HG03558 (cell line): Measurements from ENCODE around the gene NFKBIE.

Experiments
- ATAC-seq: cut with Tn5 transposase; IDR thresholded peaks from one replicate; pipeline ENCODE4 v1.9.1; 2021; ENCODE audit warnings: moderate number of reproducible peaks; ENCODE audit not compliant: unreplicated experiment; ENCODE audit errors: extremely low read depth

NFKBIE gene

GRCh38 chr6:44260451-44261297 is 4.7 kb downstream of the NFKBIE start:
- ATAC-seq: no peak

DNA sequence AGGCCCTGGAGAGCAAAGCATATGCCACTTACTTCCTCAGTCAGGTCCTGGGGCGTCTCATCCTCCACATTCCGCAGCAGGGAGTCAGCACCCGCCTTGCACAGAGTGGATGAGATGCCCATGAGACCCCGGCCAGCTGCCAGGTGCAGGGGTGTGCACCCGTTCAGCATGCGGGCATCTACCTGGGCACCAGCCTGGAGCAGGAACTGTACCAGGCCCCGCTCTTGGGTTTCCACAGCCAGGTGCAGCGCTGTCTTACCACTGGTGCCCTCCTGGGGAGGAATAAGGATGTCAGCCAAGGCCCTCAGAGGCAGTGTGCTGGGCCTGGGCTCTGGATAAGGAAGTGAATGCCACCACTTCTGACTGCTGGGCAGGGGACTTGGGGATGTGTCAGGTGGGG is 5.3 kb downstream of the NFKBIE start:
- no peak for ATAC-seq

DNA sequence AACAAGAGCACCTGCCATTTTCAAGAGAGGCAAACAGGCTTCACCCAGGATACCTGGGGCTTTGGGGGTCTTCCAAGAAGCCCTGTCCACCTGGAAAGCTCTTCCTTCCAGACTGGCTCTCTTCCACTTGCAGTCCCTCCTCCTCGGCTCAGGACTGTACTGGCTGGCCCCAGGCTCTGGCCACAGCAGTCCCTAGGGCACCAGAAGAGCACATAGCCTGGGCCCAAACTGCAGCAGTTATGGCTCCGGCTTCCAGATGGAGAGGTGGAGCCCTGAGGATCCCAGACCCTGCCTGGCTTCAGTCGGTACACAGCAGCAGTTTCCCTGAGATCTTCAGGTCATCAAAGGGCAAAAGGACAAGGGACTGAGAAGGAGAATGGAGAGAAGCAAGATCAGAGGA is 6.4 kb downstream of the NFKBIE start:
- no peak for ATAC-seq

DNA sequence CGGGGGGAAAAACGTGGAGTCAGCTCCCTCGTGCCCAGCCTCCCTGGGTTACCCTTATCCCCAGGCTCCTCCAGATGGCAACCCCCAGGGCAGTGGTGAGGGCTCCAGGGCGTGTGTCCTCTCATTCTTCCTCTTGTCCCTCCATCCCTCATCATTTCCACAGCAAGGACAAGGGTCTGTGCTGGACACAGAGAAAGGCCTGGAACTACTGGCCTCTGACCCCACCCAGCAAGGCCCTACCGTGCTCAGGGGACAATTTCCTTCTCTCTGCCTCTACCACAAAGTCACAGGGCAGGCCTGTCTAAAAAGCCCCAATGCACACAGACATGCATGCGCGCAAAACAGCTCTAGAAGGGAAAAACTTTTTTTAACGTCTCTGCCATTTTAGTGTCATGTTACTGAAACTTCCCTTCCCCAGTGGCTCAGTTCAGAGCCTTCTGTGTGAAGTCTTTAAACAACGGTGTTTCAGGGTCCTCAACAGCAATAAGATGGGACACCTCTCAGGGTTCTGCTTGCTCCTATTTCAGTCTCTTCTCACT is 7.0 kb downstream of the NFKBIE start:
- no peak for ATAC-seq

GRCh38 chr6:44257753-44258324 is 7.5 kb downstream of the NFKBIE start:
- ATAC-seq: peak; percentile 3

DNA sequence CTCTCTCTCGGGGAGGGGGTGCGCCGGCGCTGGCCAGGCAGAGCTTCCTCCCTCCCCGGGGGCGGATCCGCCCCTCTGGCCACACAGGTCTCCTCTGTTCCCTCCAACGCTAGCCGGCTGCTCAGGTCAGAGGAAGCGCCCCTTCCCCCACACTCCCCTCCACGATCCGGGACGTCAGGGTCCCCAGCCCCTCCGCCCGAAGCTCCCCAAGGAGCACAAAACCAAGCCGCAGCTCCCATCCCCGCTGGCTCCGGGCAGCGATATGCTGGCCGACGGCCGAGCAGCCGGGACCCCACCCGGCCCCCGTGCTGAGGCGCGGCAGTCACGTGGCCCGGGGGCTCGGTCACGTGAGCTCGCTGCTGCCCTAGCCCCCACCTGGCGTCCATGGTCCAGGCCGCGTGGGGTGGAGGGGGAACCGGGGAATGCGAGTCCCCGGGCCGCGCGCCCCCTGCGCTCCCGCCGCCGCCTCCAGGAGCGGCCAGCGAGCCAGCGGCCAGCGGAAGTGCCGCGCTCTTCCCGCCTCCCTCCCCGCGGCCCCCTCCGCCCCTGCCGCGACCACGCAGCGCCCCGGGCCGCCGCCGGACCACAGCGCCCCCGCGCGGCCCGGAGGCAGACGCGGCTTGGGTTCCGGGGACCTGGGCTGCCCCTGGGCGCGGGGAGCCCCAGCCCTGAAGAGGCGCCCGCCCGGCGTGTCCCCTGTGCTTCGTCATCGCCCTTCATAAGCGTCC is 8.2 kb downstream of the NFKBIE start, which contains the start of gene SLC35B2:
TSS of gene SLC35B2 (minus strand) at position 504 of the 728 bp plus-strand sequence. CDS start at position 386, 118 bp downstream.
- ATAC-seq: peak; percentile 19

DNA sequence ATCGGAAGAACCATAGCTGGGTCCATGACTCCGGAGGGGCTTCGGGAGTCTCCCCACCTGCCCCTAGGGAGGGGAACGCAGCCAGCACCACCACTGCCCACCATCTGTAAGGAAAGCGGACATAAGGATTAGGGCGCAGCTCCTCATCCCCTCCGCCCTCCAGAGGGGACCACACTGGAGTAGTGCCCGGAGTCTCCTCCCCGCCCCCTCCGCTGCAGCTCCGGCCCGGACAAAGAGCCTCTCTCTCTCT is 8.7 kb downstream of the NFKBIE start:
- no peak for ATAC-seq

GRCh38 chr6:44255871-44256774 is 9.2 kb downstream of the NFKBIE start:
- ATAC-seq: no peak

DNA sequence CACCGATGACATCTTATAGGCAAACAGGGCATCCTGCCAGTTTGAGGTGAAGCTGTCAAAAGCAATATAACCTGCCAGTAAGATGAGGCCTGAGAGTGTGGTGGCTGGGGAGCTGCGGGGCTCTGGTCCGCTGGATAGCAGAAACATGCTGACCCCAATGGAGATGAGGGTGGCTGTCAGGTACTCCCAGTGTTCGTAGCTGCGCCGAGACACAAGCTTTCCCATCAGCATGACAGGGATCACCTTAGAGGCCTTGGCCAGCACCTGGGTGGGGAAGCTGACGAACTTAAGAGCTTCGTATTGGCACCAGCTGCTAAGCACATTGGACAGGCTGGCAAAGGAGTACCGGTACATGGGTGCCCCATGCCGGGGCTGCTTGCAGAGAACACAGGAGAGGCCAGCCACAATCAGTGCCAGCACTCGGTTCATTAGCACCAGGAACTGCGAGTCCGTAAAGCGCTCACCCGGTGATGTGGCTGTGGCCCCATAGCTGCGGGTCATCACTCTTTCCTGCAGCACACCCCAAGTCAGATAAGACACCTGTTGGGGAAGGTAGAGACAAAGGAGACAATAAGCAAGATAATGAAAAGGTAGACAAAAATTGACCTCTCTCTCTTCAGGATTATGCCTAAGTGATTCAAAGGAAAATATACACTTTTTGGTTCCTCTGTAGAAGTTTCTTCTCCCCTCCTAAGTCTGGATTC is 10.1 kb downstream of the NFKBIE start:
- no peak for ATAC-seq

DNA sequence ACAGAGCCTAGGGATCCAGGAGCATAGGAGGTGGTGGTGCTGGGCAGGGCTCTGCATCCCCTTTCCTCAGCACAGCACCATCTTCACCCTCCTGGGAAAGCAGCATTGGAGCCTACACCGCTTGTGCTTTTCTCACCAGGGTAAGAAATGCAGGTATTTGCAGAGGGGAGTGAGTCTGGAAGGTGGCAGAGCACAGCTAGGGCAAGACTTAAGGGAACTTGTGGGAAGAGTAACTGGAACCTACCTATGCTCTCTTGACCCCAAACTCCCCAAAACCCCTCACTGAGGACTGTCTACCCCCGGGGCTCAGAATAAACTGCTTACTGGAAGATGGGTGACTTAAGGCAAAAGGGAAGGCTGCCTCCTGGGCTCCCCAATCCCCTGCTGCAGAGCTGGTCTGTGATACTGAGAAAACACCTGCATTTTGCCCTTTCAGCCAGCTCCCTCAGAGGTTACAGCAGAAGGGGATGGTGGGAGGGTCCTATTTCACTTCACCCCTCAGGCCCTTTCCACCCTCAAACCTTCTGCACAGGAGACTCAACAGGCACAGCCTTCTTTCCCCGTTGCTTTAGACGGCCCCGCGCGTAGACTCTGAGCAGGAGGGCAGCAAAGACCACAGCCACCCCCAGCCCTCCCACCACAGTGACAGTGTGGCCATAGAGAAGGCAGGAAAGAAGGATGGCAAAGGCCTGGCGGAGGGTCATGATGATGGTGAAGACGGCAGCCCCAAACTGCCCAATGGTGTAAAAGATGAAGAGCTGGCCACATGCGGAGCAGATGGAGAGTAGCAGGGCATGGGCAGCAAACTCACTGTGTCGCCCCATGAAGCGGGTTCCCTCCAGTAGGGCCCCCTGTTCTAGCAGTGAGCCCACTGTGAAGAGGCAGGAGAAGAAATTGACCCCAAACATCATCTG is 10.9 kb downstream of the NFKBIE start:
- no peak for ATAC-seq

- no peak for ATAC-seq
These were observed 11.8 kb downstream of the NFKBIE start for GRCh38 chr6:44253307-44254101.

DNA sequence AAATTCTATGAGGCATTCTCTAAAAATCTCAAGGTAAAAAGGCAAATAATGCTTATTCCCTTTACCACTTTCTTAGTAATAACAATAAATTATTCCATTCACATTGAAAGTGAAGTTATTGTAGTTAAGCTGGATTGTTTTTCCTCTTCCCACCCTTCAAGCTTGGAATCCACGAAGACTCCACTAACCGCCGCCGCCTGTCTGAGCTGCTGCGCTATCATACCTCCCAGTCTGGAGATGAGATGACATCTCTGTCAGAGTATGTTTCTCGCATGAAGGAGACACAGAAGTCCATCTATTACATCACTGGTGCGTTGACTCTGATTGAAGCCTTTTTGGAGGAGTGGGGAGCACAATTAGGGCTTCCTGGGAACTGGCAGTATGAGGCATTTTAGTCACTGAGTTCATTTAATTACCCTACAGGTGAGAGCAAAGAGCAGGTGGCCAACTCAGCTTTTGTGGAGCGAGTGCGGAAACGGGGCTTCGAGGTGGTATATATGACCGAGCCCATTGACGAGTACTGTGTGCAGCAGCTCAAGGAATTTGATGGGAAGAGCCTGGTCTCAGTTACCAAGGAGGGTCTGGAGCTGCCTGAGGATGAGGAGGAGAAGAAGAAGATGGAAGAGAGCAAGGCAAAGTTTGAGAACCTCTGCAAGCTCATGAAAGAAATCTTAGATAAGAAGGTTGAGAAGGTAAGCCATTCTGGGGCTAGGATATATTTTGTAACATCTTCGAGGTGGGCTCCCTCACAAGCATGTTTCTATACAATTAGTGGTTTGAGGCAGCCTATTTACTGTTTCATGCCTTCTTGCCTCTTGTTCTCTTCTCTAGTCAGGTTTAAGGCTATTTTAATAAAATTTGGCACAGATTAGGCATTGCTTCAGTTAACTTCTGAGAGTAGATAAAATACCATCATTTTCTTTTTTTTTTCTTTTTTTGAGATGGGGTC is 13.5 kb downstream of the NFKBIE start:
- ATAC-seq: no peak

DNA sequence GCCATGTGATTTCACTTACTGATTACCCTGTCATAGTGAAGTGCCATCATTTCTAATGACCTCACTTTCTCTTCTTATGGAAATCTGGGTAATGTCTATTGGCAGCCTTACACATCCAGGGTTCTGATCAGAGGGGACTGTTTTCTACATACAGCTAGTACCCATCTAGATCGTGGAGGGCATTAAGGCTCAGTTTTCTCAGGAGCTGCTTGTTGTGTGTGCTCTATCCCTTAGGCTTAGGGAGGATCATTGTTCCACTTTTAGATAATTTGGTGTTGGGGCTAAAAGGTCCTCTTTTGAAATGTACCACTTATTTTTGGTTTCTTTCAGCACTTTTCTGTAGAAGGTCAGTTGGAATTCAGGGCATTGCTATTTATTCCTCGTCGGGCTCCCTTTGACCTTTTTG is 14.6 kb downstream of the NFKBIE start:
- ATAC-seq: no peak

DNA sequence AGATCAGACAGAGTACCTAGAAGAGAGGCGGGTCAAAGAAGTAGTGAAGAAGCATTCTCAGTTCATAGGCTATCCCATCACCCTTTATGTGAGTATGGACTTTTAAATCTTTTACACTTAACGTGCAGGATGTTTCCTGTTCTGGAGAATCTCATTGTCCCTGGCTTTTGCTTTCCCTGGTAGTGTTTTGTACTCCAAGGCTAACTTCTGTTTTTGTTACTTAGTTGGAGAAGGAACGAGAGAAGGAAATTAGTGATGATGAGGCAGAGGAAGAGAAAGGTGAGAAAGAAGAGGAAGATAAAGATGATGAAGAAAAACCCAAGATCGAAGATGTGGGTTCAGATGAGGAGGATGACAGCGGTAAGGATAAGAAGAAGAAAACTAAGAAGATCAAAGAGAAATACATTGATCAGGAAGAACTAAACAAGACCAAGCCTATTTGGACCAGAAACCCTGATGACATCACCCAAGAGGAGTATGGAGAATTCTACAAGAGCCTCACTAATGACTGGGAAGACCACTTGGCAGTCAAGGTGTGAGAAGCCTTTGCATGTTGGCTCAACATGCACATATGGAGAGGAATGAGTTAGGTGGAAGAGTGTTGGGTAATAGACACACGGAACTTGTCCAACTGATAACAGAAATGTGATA is 15.2 kb downstream of the NFKBIE start:
- ATAC-seq: no peak

- no peak for ATAC-seq
These were observed 16.1 kb downstream of the NFKBIE start for GRCh38 chr6:44249082-44249748.

- no peak for ATAC-seq
These were observed 16.8 kb downstream of the NFKBIE start for GRCh38 chr6:44248579-44248978.
